Measurements from ENCODE around the gene CAMSAP1.

DNA sequence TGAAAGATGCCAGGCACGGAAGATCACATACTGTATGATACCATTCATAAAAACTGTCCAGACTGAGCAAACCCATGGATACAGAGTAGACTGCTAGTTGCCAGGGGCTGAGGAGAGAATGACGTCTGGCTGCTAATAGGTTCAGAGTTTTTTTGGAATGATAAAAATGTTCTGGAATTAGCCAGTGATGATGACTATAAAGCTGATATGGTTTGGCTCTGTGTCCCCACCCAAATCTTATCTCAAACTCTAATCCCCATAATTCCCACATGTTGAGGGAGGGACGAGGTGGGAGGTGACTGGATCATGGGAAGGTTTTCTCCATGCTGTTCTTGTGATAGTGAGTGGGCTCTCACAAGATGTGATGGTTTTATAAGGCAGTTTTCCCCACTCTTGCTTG lies 37.4 kb downstream of the CAMSAP1 start:
- TF ChIP-seq TAF1 (IDR thresholded peaks at IDR 0.05; ENCODE audit: low read depth), result no peak
- TF ChIP-seq, protein P1, sequence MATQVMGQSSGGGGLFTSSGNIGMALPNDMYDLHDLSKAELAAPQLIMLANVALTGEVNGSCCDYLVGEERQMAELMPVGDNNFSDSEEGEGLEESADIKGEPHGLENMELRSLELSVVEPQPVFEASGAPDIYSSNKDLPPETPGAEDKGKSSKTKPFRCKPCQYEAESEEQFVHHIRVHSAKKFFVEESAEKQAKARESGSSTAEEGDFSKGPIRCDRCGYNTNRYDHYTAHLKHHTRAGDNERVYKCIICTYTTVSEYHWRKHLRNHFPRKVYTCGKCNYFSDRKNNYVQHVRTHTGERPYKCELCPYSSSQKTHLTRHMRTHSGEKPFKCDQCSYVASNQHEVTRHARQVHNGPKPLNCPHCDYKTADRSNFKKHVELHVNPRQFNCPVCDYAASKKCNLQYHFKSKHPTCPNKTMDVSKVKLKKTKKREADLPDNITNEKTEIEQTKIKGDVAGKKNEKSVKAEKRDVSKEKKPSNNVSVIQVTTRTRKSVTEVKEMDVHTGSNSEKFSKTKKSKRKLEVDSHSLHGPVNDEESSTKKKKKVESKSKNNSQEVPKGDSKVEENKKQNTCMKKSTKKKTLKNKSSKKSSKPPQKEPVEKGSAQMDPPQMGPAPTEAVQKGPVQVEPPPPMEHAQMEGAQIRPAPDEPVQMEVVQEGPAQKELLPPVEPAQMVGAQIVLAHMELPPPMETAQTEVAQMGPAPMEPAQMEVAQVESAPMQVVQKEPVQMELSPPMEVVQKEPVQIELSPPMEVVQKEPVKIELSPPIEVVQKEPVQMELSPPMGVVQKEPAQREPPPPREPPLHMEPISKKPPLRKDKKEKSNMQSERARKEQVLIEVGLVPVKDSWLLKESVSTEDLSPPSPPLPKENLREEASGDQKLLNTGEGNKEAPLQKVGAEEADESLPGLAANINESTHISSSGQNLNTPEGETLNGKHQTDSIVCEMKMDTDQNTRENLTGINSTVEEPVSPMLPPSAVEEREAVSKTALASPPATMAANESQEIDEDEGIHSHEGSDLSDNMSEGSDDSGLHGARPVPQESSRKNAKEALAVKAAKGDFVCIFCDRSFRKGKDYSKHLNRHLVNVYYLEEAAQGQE (IDR thresholded peaks at IDR 0.05; ENCODE audit: borderline replicate concordance), result no peak
- TF ChIP-seq, protein P2, sequence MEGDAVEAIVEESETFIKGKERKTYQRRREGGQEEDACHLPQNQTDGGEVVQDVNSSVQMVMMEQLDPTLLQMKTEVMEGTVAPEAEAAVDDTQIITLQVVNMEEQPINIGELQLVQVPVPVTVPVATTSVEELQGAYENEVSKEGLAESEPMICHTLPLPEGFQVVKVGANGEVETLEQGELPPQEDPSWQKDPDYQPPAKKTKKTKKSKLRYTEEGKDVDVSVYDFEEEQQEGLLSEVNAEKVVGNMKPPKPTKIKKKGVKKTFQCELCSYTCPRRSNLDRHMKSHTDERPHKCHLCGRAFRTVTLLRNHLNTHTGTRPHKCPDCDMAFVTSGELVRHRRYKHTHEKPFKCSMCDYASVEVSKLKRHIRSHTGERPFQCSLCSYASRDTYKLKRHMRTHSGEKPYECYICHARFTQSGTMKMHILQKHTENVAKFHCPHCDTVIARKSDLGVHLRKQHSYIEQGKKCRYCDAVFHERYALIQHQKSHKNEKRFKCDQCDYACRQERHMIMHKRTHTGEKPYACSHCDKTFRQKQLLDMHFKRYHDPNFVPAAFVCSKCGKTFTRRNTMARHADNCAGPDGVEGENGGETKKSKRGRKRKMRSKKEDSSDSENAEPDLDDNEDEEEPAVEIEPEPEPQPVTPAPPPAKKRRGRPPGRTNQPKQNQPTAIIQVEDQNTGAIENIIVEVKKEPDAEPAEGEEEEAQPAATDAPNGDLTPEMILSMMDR (IDR thresholded peaks at IDR 0.05; ENCODE audit: poor library complexity, severe bottlenecking), result no peak

All from neural cell (in vitro differentiated cells).